Glutamatergic neuron (in vitro differentiated cells): Measurements from ENCODE around the gene FAM83G. TPM values are rescaled to one million over a fixed set of nuclear protein-coding genes. Genes with fewer than 3 reads are reported as not detected.

Source experiments
- DNase-seq: peaks from one replicate; pipeline ENCODE4 v3.0.0; 2022
- H3K27ac Mint-ChIP-seq: one replicate; pipeline ENCODE4 v1.8.0; 2020; ENCODE audit warnings: mild to moderate bottlenecking, mixed read lengths, inconsistent platforms; ENCODE audit not compliant: unreplicated experiment
- H3K27me3 Mint-ChIP-seq: one replicate; pipeline ENCODE4 v1.8.0; 2020; ENCODE audit warnings: mild to moderate bottlenecking, moderate library complexity, mixed read lengths, inconsistent platforms; ENCODE audit not compliant: unreplicated experiment
- H3K36me3 Mint-ChIP-seq: one replicate; pipeline ENCODE4 v1.8.0; 2020; ENCODE audit warnings: mild to moderate bottlenecking, mixed read lengths, inconsistent platforms; ENCODE audit not compliant: unreplicated experiment
- H3K4me1 Mint-ChIP-seq: one replicate; pipeline ENCODE4 v1.8.0; 2020; ENCODE audit warnings: mild to moderate bottlenecking, low read depth, mixed read lengths, inconsistent platforms; ENCODE audit not compliant: unreplicated experiment
- H3K4me3 Mint-ChIP-seq: one replicate; pipeline ENCODE4 v1.8.0; 2020; ENCODE audit warnings: mild to moderate bottlenecking, mixed read lengths, inconsistent platforms; ENCODE audit not compliant: unreplicated experiment
- H3K9me3 Mint-ChIP-seq: one replicate; pipeline ENCODE4 v1.8.0; 2020; ENCODE audit warnings: mild to moderate bottlenecking, moderate library complexity, mixed read lengths, inconsistent platforms; ENCODE audit not compliant: unreplicated experiment
- total RNA-seq: library from RNA; stranded (reverse); fragmentation: NEBNext Ultra II Directional; extraction: Animal tissue kit (Norgen Biotek cat#: 25700); gene quantifications from one replicate; pipeline ENCODE4 v1.2.1, GENCODE V29; 2021; ENCODE audit not compliant: unreplicated experiment
- TF ChIP-seq, protein P1 (sequence below): fragments of 200-600 bp; sonication (generic); IDR thresholded peaks from one replicate; pipeline ENCODE4 v1.5.0; 2021; ENCODE audit not compliant: partially characterized antibody, unreplicated experiment

Gene FAM83G
- total RNA-seq, 1 donor from 2014 or later = 2.0 TPM

GRCh38 chr17:18975597-18975996 is 29.0 kb downstream of the FAM83G start:
- no peak for DNase-seq
- H3K27ac Mint-ChIP-seq = no peak overlapping the region
- TF ChIP-seq, protein P1, sequence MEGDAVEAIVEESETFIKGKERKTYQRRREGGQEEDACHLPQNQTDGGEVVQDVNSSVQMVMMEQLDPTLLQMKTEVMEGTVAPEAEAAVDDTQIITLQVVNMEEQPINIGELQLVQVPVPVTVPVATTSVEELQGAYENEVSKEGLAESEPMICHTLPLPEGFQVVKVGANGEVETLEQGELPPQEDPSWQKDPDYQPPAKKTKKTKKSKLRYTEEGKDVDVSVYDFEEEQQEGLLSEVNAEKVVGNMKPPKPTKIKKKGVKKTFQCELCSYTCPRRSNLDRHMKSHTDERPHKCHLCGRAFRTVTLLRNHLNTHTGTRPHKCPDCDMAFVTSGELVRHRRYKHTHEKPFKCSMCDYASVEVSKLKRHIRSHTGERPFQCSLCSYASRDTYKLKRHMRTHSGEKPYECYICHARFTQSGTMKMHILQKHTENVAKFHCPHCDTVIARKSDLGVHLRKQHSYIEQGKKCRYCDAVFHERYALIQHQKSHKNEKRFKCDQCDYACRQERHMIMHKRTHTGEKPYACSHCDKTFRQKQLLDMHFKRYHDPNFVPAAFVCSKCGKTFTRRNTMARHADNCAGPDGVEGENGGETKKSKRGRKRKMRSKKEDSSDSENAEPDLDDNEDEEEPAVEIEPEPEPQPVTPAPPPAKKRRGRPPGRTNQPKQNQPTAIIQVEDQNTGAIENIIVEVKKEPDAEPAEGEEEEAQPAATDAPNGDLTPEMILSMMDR = no peak
- H3K4me3 Mint-ChIP-seq = no peak overlapping the region
- H3K9me3 Mint-ChIP-seq = peaks cover 1% of the 10 kb centered on the region
- H3K27me3 Mint-ChIP-seq = no peaks in the 10 kb centered on the region
- no peaks in the 10 kb centered on the region for H3K4me1 Mint-ChIP-seq
- H3K36me3 Mint-ChIP-seq = no peaks in the 10 kb centered on the region

DNA sequence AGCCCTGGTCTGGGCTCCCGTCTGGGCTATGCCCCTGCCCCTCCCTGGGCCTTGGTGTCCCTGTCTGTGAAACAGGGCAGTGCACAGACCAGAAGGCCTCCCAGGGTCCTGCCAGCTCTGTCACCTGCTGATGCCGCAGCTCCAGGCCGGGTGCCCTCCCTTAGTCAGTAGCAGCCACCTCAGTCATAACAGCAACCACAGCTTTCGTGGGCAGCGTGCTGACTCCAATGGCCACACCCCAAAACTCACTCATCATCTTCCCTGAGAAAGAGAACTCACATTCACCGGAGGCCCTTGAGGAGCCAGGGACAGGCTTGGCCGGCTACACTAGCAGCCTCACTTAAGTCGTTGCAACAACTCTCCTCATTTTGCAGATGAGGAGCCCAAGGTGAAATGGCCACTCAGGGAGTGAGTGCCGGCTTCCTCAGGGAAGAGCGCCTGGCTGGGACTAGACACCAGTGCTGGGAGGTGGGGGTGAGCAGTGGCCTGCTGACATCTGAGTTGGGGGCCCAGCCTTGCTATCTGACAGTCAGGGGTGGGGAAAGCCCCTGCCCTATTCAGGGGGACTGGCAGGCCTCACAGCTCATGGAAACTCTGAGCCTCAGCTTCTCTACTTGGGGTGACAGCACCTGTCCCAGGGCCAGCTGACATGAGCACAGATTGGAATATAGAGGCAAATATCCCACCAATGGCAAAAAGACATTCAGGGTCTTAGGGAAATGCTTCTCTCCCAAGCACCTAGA is 30.0 kb downstream of the FAM83G start:
- no peak for DNase-seq
- Mint-ChIP-seq H3K36me3 (no peaks in the 10 kb centered on the region), H3K9me3 (peaks cover 3% of the 10 kb centered on the region), H3K27ac (no peak overlapping the region), H3K4me3 (no peak overlapping the region), H3K27me3 (no peaks in the 10 kb centered on the region), H3K4me1 (peaks cover 4% of the 10 kb centered on the region)
- TF ChIP-seq, protein P1 = no peak

DNA sequence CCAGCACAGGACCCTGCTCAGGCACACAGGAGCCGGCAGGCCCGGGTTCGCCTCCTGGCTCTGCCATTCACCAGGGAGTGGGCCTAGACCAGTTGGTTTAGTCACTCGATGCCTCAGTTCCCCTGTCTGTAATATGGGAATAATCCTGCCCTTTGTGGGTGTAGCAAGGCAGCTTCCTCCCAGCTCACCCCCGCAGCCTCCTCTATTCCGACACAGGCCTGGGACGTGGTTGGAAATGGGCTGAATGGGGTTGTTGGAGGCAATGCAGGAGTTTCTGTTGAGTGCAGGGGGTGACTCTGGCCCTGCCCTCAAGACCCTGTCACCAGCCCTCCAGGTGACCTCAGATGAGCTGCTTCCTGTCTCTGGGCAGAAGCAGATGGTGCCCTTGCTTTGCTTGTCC is 32.8 kb downstream of the FAM83G start:
- no peak overlapping the region for H3K4me3 Mint-ChIP-seq
- no peak for DNase-seq
- H3K4me1 Mint-ChIP-seq = peaks cover 6% of the 10 kb centered on the region
- peaks cover 3% of the 10 kb centered on the region for H3K9me3 Mint-ChIP-seq
- H3K27ac Mint-ChIP-seq = no peak overlapping the region
- no peaks in the 10 kb centered on the region for H3K27me3 Mint-ChIP-seq
- TF ChIP-seq, protein P1 = no peak
- no peaks in the 10 kb centered on the region for H3K36me3 Mint-ChIP-seq

DNA sequence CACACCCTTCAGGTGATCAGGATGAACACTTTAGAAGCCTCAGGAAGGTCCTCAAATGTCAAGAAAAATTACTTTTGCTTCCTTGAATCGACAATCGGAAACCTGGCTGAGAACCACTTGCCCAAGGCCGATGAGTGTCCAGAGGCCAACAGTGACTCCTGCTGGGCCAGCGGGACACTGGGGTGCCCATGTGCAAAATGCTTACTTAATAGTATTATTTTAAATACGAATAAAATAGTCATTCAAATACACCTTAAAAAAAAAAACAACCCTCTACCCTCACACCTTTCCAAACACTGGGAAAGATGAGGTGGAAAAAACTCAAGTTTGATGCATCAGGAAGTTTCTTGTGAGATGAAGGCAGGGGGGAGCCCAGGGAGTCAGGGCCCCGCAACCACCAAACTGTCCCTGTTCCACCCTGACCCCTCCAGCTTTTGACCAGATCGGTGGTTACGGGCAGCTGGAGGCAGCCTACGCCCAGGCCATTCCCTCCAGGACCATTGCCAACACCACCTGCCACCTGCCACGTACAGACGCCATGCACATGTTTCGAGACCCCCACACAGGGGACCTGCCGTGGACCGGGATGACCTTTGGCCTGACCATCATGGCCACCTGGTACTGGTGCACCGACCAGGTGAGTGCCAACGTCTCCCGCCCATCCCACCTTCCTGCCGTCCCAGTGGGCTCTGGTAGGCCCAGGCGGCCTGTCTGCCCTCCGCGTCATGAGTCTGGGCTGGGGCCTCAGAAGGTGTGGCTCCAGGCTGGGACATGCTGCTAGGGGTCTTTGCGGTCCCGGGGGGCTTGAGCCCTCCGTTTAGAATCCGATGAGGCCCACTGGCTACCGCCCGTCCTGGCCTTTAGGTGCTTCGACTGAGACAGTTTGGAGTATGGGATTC is 33.7 kb downstream of the FAM83G start:
- H3K36me3 Mint-ChIP-seq = no peaks in the 10 kb centered on the region

More for the DNA sequence above, 33.7 kb downstream of the FAM83G start:
- TF ChIP-seq, protein P1 = no peak
- H3K9me3 Mint-ChIP-seq = peaks cover 3% of the 10 kb centered on the region
- H3K27ac Mint-ChIP-seq = no peak overlapping the region
- peaks cover 6% of the 10 kb centered on the region for H3K4me1 Mint-ChIP-seq
- H3K27me3 Mint-ChIP-seq = no peaks in the 10 kb centered on the region
- no peak overlapping the region for H3K4me3 Mint-ChIP-seq
- DNase-seq = peak; percentile 7
